Measurements from ENCODE around the gene RNF126. TPM values are rescaled to one million over a fixed set of nuclear protein-coding genes. Genes with fewer than 3 reads are reported as not detected.

Gene RNF126
- polyA plus RNA-seq, 1 experiment, result 2.7 TPM

GRCh38 chr19:664913-665443 lies 2.0 kb upstream of the RNF126 start:
- Histone ChIP-seq H3K36me3 (ENCODE audit: control insufficient read depth, insufficient read depth, low read length) (no peaks in the 10 kb centered on the region), H3K27me3 (ENCODE audit: control insufficient read depth, insufficient read depth, low read length) (no peaks in the 10 kb centered on the region), H3K4me3 (ENCODE audit: low read depth, low read length) (peak overlapping the region; percentile 16; the same call in 1 of the 2 replicates)
- CTCF ChIA-PET, result interaction anchor here (1.0 to 3.1 kb wide), 2 partner anchors 10 to 69 kb away, joined by 3 to 17 read pairs; no protein-coding TSS in a partner anchor
- no peak for DNase-seq (ENCODE audit: low read depth)
- TF ChIP-seq CTCF (IDR thresholded peaks at IDR 0.05; ENCODE audit: insufficient read depth, low read depth, low read length), result peak; percentile 94
- POLR2A ChIA-PET, result no interaction called here

- POLR2A ChIA-PET, result interaction anchor here (0.7 kb wide), 1 partner anchor 17 kb away, joined by 4 read pairs; no protein-coding TSS in a partner anchor
- DNase-seq (ENCODE audit: low read depth), result no peak
These were observed 686 bp upstream of the RNF126 start for GRCh38 chr19:663682-664117.

GRCh38 chr19:662207-662961 lies 630 bp downstream of the RNF126 start:
- H3K27me3 ChIP-seq (ENCODE audit: control insufficient read depth, insufficient read depth, low read length), result no peaks in the 10 kb centered on the region
- peak overlapping the region; percentile 95 for H3K4me3 ChIP-seq (ENCODE audit: low read depth, low read length)
- no peak for TF ChIP-seq CTCF (IDR thresholded peaks at IDR 0.05; ENCODE audit: insufficient read depth, low read depth, low read length)
- DNase-seq (ENCODE audit: low read depth), result no peak
- ChIA-PET POLR2A (no interaction called here), CTCF (interaction anchor here (0.6 to 1.9 kb wide), 9 partner anchors 13 to 194 kb away, joined by 3 to 20 read pairs (median 5); no protein-coding TSS in a partner anchor)
- peaks cover 3% of the 10 kb centered on the region; the same call in 1 of the 2 replicates for H3K36me3 ChIP-seq (ENCODE audit: control insufficient read depth, insufficient read depth, low read length)

More at GRCh38 chr19:663682-664117, 686 bp upstream of the RNF126 start:
- no peaks in the 10 kb centered on the region for H3K27me3 ChIP-seq (ENCODE audit: control insufficient read depth, insufficient read depth, low read length)
- H3K36me3 ChIP-seq (ENCODE audit: control insufficient read depth, insufficient read depth, low read length), result no peaks in the 10 kb centered on the region
- TF ChIP-seq CTCF (IDR thresholded peaks at IDR 0.05; ENCODE audit: insufficient read depth, low read depth, low read length), result no peak
- CTCF ChIA-PET, result interaction anchor here (0.9 to 1.9 kb wide), 12 partner anchors 11 to 193 kb away, joined by 3 to 20 read pairs (median 4); no protein-coding TSS in a partner anchor
- H3K4me3 ChIP-seq (ENCODE audit: low read depth, low read length), result peak overlapping the region; percentile 54

GRCh38 chr19:661427-662196 lies 1.4 kb downstream of the RNF126 start:
- H3K4me3 ChIP-seq (ENCODE audit: low read depth, low read length), result peak overlapping the region; percentile 95
- no peaks in the 10 kb centered on the region for H3K27me3 ChIP-seq (ENCODE audit: control insufficient read depth, insufficient read depth, low read length)
- no peak for TF ChIP-seq CTCF (IDR thresholded peaks at IDR 0.05; ENCODE audit: insufficient read depth, low read depth, low read length)
- peaks cover 7% of the 10 kb centered on the region; the same call in 1 of the 2 replicates for H3K36me3 ChIP-seq (ENCODE audit: control insufficient read depth, insufficient read depth, low read length)
- CTCF ChIA-PET, result interaction anchor here (1.2 kb wide), 1 partner anchor 14 kb away, joined by 4 read pairs; no protein-coding TSS in a partner anchor
- DNase-seq (ENCODE audit: low read depth), result no peak
- POLR2A ChIA-PET, result no interaction called here

Data from BJ (cell line).